ENCODE data around the gene NMS. TPM values are rescaled to one million over a fixed set of nuclear protein-coding genes. Genes with fewer than 3 reads are reported as not detected.

NMS gene
- total and polyA plus RNA-seq, 10 of the 15 experiments (the other 5 are each of a cell fraction or from before 2014, with no cell fraction given) = not detected

- TF ChIP-seq MLLT1 (IDR thresholded peaks at IDR 0.05) (no peak), E2F4 (IDR thresholded peaks at IDR 0.05; ENCODE audit: low read depth, low read length) (no peak), CEBPZ (IDR thresholded peaks at IDR 0.05; ENCODE audit: low read depth, low read length) (no peak), USF1 (IDR thresholded peaks at IDR 0.05; ENCODE audit: borderline replicate concordance, extremely low read length, insufficient read depth, low read depth, low read length) (no peak), YBX1 (IDR thresholded peaks at IDR 0.05) (no peak)
Measured at GRCh38 chr2:100427111-100427510, 43.2 kb upstream of the NMS start (continued).
